Stimulated activated CD4-positive, alpha-beta T cell treated with anti-CD3 and anti-CD28 coated beads, Interleukin-15, amount 100 ng/mL, for 1 hour (primary cell): ENCODE results near the gene PEBP1.

Experiments used
- DNase-seq, 2 donors: peaks; one replicate each; pipeline ENCODE4 v3.0.0-alpha.2; 2020; ENCODE audit warnings: low read depth in 1 of 2, low spot score in 1 of 2

The PEBP1 gene

DNA sequence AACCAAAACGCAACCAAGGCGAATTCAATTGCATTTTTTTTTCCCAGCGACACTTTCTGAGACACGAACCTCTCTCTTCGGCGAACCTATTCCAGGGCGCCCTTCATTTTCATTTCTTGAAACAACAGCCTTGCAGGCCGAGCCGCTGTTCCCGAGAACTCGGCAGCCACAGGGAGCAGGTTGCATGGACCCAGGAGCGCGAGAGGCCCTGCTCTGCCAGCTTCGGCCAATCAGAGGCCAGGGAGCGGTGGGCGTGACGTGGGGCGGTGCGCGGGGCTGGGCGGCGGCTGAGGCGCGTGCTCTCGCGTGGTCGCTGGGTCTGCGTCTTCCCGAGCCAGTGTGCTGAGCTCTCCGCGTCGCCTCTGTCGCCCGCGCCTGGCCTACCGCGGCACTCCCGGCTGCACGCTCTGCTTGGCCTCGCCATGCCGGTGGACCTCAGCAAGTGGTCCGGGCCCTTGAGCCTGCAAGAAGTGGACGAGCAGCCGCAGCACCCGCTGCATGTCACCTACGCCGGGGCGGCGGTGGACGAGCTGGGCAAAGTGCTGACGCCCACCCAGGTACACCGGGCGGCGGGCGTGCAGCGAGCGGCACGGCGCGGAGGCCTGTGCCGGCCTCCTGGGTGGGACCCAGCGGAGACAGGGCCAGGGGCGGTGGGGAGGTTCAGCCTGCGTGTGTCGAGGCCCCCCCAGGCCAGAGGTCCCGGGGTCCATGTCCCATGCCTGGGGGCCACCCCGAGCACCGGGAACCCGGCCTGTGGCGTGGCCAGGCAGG lies at the start of gene PEBP1:
PEBP1 (plus strand) TSS at position 337 of the 771 bp plus-strand sequence; CDS start at position 423, 86 bp downstream.
- DNase-seq, result peak; percentile 83 to 92

DNA sequence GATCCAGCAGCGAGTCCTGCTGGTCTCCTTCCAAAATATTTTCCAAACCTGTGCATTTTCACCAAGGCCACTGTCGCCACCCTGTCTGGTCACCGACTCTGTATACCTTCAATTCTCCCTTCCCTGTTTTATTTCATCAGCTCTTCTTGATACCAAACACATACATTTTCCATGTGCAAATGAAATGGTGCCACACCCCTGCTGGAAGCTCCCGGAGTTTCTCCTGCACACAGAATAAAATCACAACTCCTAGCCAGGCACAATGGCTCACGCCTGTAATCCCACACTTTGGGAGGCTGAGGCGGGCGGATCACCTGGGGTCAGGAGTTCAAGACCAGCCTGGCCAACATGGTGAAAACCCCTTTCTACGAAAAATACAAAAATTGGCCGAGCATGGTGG lies 46.1 kb upstream of the PEBP1 start:
- no peak for DNase-seq

DNA sequence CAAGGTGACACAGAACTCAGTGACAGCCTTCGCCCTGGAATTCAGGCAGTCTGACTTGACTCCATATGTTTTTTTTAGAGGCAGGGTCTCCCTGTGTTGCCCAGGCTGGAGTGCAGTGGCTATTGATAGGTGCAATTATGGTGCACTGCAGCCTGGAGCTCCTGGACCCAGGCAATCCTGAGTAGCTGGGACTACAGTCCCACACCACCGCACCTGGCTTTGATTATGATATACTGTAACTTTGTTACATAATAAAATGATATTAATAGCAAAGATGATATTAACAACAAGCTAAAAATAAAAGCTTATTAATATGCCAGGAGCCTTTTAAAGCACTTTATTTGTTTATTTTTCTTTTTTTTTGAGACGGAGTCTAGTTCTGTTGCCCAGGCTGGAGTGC lies 41.9 kb upstream of the PEBP1 start:
- no peak for DNase-seq

DNA sequence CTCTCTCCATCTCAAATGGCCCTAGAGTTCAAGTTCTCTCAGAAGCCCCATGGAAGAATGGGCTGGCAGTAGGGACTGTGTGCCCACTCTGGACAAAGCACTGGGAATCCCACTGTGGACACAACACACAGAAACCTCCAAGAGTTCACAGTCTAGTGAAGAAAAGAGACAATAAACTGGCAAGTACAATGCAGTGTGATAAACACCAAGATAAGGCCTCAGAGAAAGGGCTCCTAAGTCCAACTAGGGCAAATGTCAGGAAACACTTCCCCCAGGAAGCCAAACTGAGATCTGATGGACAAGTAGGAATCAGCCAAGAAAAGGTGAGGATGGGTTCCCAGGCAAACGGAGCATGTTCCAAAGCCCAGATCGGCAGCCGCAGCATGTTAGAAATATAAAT lies 37.5 kb upstream of the PEBP1 start:
- DNase-seq, result no peak

GRCh38 chr12:118098911-118099671 lies 36.8 kb upstream of the PEBP1 start:
- no peak for DNase-seq

DNA sequence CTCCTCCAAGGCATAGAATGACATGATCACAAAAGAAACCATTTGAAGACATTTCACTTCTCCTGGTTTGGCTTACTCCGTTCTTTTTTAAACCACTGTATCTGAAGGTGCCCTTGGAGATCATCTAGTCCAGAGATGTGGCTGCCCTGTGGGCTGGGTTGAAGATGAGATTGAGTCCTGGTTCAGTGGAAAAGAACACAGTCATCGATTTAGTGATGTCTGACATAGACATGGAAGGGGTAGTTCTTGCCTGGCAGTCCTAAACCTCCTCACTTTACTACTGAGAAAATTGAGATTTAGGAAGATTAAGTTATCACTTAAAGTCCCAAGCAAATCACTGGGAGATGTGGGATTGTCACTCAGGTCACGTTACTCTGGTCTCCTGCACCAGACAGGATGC lies 34.9 kb upstream of the PEBP1 start:
- DNase-seq, result no peak

- DNase-seq, result no peak
These were observed 33.9 kb upstream of the PEBP1 start for GRCh38 chr12:118102070-118102469.

GRCh38 chr12:118102609-118103008 lies 33.3 kb upstream of the PEBP1 start:
- DNase-seq, result no peak

DNA sequence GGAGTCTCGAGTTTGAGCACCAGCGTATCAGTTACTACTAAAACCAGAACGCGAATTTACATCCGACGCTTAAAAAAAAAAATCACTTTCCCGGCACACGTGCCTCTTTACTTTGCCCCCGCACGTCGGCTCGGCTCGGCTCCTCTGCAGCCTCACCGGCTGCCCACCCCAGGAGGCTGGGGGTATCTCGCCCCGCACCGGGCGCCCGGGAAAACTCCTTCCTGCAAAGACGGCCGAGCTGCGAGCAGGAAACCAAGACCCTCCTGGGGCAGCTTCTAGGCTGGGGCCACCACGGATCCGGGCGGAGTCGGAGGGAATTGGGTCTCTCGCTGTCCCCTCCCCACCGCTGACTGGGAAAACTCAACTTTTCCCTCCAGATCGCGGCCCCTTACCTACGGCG lies 32.7 kb upstream of the PEBP1 start:
- DNase-seq, result no peak

DNA sequence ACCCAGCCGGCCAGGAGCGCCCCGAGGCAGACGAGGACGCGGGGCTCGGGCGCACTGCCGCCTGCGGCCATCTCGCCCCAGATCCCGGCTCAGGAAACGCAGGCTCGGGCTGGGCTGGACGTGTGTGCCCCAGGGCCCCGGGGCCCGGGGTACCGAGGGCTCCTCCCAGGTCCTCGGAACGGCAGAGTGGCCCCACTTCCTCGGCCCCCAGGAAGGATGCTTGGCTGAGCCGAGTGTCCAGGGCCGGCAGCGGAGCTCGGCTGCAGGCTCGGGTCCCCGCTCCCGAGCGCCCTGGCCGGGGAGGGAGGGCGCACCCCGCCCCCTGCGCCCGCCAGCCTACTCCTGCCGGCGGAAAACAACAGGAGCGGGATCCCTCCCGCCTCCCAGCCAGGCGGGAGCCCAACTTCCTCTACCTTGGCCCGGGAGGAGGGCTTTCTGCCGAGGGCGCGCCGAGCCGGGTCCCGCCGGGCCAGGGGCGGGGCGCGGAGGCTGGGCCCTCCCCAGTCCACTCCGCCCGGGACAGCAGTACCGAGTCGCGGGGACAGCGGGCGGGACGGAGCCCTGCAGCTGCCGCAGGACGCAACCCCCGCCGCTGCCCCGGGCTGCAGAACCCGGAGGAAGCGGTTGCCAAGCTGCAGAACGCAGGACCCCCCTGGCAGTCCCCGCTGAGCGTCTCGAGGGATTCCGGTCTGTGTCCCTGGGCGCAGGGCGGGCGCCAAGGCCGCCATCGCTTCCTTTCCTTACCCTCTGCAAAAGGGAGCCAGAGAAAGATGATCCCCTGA lies 32.1 kb upstream of the PEBP1 start, which contains the start of gene VSIG10:
VSIG10 (minus strand) TSS at position 411 of the 782 bp plus-strand sequence; CDS start at position 71, 340 bp downstream.
- no peak for DNase-seq

DNA sequence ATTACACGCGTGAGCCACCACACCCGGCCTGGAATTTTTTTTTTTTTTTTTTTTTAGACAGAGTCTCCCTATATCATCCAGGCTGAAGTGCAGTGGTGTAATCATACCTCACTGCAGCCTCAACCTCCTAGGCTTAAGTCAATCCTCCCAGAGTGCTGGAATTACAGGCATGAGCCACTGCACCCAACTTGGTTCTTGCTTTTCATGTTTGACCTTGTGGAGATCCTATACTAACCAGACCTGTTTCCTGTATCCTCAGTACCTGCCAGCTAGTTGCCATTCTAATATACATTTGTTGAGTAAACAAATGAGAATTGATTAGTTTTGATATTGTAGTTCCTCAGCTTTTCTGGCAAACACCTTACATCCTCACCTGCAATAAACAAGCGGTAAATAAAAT lies 28.9 kb upstream of the PEBP1 start:
- DNase-seq, result no peak

DNA sequence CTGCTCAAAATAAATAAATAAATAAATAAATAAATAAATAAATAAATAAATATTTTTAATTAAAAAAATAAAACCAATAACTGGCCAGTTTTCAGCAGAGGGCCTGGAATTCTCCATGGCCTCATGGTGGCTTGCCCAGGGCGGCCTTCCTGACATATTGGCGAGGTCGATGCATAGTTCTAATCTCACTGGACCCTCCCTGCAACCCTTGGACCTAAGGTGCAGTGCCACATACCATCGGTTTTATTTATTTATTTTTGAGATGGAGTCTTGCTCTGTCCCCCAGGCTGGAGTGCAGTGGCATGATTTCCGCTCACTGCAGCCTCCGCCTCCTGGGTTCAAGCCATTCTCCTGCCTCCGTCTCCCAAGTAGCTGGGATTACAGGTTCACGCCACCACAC lies 28.2 kb upstream of the PEBP1 start:
- DNase-seq, result no peak

DNA sequence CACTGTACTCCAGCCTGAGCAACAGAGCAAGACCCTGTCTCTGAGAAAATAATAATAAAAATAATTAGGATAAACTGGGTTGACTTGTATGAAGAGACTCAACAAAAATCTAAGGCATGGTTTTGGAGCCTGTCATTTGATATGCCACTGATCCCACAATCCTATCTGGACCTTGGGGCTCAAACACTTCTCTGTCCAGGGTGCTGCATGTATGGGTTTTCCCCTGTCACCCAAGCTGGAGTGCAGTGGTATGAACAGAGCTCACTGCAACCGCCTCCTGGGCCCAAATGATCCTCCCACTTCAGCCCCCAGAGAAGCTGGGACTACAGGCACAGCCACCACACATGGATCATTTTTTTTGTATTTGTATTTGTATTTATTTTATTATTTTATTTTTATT lies 26.8 kb upstream of the PEBP1 start:
- no peak for DNase-seq

GRCh38 chr12:118119449-118119879 lies 16.5 kb upstream of the PEBP1 start:
- DNase-seq, result no peak

- peak; percentile 25 to 35 for DNase-seq
These were observed 15.2 kb upstream of the PEBP1 start for GRCh38 chr12:118120579-118121363.

DNA sequence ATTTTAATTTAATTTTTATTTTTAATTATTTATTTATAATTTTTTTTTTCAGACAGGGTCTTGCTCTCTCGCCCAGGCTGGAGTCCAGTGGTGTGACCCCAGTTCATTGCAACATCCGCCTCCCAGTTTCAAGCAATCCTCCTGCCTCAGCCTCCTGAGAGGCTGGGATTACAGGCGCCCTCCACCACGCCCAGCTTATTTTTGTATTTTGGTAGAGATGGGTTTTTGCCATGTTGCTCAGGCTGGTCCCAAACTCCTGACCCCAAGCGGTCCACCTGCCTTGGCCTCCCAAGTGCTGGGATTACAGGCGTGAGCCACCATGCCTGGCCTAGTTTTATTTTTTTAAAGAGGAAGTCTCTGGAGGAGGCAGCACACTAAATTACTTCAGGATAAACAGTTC lies 13.7 kb upstream of the PEBP1 start:
- DNase-seq, result no peak

GRCh38 chr12:118124333-118124874 lies 11.5 kb upstream of the PEBP1 start:
- DNase-seq, result no peak

DNA sequence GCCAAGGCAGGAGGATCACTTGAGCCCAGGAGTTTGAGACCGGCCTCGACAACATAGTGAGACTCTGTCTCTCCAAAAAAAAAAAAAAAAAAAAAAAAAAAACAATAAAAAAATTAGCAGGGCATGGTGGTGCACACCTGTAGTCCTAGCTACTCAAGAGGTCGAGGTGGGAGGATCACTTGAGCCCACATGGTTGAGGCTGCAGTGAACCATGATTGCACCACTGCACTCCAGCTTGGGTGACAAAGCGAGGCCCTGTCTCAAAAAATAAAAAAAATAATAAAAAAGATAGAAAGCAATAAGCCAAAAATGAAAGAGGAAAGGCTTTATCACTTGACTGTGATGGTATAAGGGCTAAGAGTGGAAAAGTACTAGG lies 10.2 kb upstream of the PEBP1 start:
- DNase-seq, result no peak

GRCh38 chr12:118126119-118126757 lies 9.7 kb upstream of the PEBP1 start:
- no peak for DNase-seq

GRCh38 chr12:118127867-118128266 lies 8.1 kb upstream of the PEBP1 start:
- no peak for DNase-seq
